Subcutaneous adipose tissue (tissue), 4 donors: ENCODE measurements around the gene NEMP2. TPM values are rescaled to one million over a fixed set of nuclear protein-coding genes. Genes with fewer than 3 reads are reported as not detected.

Source experiments
- total RNA-seq, 4 donors: library from RNA; depleted of rRNA; stranded (reverse); fragments of >200 nt; gene quantifications; one replicate each; pipeline ENCODE4 v1.1.0, GENCODE V29; 2016
- TF ChIP-seq, protein P1 (sequence below): fragments of 450-650 bp; IDR thresholded peaks from one replicate; pipeline ENCODE4 v1.5.1; 2016; ENCODE audit warnings: low read depth, mild to moderate bottlenecking, control low read depth, antibody characterized with exemption, moderate library complexity

NEMP2 gene
- total RNA-seq, 4 donors from 2014 or later = 5.1 to 9.0 (median 7.3) TPM

DNA sequence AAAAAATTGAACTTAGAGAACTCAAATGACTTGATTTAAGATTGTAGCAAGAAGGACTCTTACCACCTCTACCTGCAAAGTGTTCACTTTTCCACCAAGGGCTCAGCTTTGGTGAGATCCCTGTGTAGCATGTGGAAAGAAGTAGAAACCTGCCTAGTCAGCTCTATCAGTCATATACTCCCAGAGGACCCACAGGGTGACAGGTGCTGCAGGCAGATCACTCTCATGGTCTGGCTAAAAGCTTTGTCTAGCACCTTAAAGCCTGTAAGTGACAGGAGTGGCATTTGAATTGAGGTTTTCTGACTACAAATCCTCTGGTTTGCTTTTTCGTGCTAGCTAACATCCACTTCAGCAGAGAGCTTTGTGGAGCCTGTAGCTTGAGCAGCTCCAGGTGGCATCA, 18.7 kb upstream of the NEMP2 start:
- TF ChIP-seq, protein P1, sequence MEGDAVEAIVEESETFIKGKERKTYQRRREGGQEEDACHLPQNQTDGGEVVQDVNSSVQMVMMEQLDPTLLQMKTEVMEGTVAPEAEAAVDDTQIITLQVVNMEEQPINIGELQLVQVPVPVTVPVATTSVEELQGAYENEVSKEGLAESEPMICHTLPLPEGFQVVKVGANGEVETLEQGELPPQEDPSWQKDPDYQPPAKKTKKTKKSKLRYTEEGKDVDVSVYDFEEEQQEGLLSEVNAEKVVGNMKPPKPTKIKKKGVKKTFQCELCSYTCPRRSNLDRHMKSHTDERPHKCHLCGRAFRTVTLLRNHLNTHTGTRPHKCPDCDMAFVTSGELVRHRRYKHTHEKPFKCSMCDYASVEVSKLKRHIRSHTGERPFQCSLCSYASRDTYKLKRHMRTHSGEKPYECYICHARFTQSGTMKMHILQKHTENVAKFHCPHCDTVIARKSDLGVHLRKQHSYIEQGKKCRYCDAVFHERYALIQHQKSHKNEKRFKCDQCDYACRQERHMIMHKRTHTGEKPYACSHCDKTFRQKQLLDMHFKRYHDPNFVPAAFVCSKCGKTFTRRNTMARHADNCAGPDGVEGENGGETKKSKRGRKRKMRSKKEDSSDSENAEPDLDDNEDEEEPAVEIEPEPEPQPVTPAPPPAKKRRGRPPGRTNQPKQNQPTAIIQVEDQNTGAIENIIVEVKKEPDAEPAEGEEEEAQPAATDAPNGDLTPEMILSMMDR = no peak

DNA sequence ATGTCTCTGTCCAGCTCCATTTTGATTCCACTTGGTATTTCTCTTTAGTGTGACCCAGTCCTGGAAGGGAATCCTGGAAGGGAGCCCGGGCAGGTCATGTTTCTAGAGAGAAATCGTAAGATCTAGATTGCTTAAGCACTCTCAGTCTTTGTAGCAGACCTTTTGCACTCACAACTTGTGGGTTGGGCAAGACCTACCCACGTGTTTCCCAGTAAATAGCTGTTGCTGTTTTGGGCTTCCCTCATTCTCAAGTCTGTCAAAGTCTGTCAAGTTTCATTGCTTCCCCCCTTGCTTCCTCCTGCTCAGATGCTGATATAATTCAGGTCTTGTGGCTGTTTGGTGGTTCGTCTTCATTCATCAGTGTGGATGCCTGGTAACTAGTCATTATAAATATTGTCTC, 17.4 kb upstream of the NEMP2 start:
- TF ChIP-seq, protein P1 = no peak

DNA sequence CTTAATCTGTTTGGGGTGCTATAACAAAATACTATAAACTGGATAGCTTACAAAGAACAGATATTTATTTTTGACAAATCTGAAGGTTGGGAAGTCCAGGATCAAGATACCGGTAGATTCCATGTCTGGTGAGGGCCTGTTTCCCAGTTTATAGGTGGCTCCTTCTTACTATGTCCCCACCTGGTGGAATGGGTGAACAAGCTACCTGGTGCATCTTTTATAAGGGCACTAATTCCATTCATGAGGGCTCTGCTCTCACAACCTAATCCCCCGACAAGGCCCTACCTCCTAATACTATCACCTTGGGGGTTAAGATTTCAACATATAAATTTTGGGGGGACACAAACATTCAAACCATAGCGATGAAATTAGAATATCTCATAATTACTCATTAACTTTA, 15.6 kb upstream of the NEMP2 start:
- TF ChIP-seq, protein P1 = no peak

DNA sequence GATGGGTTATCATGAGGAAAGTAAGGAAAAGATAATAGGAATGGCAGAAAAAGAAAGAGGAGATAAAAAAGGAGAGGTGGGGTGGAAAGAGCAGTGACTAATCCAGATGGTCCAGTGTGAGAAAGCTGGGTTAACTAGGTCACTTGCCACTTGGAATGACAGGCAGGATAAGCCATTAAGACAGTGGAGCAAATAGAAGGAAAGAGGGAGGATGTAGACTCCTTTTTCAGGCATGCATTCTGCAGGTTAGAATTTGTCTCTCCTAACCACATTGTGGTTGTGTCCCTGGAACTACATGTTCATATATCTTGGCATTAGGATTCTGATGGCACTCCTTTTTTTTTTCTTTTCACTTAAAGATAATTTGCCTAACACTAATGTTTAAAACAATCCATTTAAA, 13.4 kb upstream of the NEMP2 start:
- TF ChIP-seq, protein P1 = no peak

DNA sequence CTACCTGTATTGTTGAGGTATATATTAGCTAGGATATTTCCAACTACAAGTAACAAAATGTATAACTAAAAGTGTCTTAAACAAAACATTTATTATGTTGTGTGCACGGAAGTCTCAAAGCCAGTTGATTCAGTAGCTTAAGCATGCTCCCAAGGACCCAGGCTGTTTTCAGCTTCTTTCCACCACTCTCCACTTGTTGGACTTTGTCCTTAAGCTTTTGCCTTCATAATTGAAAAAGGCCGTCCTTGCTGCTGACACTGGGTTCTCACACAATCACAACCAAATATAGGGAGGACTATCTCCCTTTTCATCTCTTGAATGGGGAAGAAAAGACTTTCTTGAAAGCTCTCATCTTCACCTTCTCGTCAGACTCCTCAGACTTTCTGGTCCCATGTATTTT, 12.2 kb upstream of the NEMP2 start:
- TF ChIP-seq, protein P1 = no peak

GRCh38 chr2:190545555-190546385, 11.2 kb upstream of the NEMP2 start:
- TF ChIP-seq, protein P1 = no peak

- TF ChIP-seq, protein P1 = no peak
Observed at GRCh38 chr2:190545093-190545492, 10.6 kb upstream of the NEMP2 start.
